ENCODE data around the gene ACBD6. TPM values are rescaled to one million over a fixed set of nuclear protein-coding genes. Genes with fewer than 3 reads are reported as not detected.

ACBD6 gene
- total and polyA plus RNA-seq, 2 experiments from 2014 or later, result 75.7 to 88.8 TPM

GRCh38 chr1:180268556-180269075 is 233.8 kb downstream of the ACBD6 start:
- peak overlapping the region; percentile 9; the same call in 2 of the 3 replicates for H3K4me3 Mint-ChIP-seq
- H3K36me3 Mint-ChIP-seq (ENCODE audit: low read depth), result peaks cover 8% of the 10 kb centered on the region; the same call in 2 of the 3 replicates
- H3K27me3 Mint-ChIP-seq (ENCODE audit: insufficient read depth, low read depth, poor library complexity), result peaks cover 27% of the 10 kb centered on the region
- no peaks in the 10 kb centered on the region for H4K20me1 ChIP-seq (replicated peaks; ENCODE audit: insufficient read depth)
- no peak overlapping the region for H2AFZ ChIP-seq
- peak; percentile 57 for DNase-seq (ENCODE audit: low spot score)
- H3K27ac ChIP-seq (ENCODE audit: low read depth), result peak overlapping the region; percentile 53; the same call in 1 of the 2 replicates
- H3K4me1 Mint-ChIP-seq, result peaks cover 72% of the 10 kb centered on the region
- H3K4me1 ChIP-seq (ENCODE audit: insufficient read depth), result peaks cover 38% of the 10 kb centered on the region
- ATAC-seq, result peak; percentile 58
- no peak for TF ChIP-seq STAT1 (IDR thresholded peaks at IDR 0.05; ENCODE audit: unreplicated experiment)
- TF ChIP-seq CTCF (conservative IDR thresholded peaks at IDR 0.05; ENCODE audit: low read depth in 2 of 2), result no peak
- TF ChIP-seq EZH2phosphoT487 (IDR thresholded peaks at IDR 0.05; ENCODE audit: unreplicated experiment), result no peak
- no peak for TF ChIP-seq POLR2AphosphoS5 (IDR thresholded peaks at IDR 0.05; ENCODE audit: low read depth)
- TF ChIP-seq ZNF114 (CRISPR knock-in tag; IDR thresholded peaks at IDR 0.05), result no peak
- no peak for TF ChIP-seq NANOG (IDR thresholded peaks at IDR 0.05; ENCODE audit: borderline replicate concordance)
- TF ChIP-seq CREB1 (CRISPR knock-in tag; IDR thresholded peaks at IDR 0.05; ENCODE audit: low read depth), result no peak
- TF ChIP-seq, protein P1, sequence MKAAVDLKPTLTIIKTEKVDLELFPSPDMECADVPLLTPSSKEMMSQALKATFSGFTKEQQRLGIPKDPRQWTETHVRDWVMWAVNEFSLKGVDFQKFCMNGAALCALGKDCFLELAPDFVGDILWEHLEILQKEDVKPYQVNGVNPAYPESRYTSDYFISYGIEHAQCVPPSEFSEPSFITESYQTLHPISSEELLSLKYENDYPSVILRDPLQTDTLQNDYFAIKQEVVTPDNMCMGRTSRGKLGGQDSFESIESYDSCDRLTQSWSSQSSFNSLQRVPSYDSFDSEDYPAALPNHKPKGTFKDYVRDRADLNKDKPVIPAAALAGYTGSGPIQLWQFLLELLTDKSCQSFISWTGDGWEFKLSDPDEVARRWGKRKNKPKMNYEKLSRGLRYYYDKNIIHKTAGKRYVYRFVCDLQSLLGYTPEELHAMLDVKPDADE (IDR thresholded peaks at IDR 0.05), result no peak
- TF ChIP-seq JUNB (IDR thresholded peaks at IDR 0.05; ENCODE audit: unreplicated experiment), result no peak
- no peak overlapping the region for H3K4me3 ChIP-seq
- H3K27ac Mint-ChIP-seq, result peak overlapping the region; percentile 45
- H3K79me2 ChIP-seq (replicated peaks; ENCODE audit: insufficient read depth), result no peaks in the 10 kb centered on the region
- H3K9me2 ChIP-seq (ENCODE audit: insufficient read depth), result no peaks in the 10 kb centered on the region; the same call in 1 of the 2 replicates
- H3F3A ChIP-seq (replicated peaks; ENCODE audit: low read depth), result peaks cover 11% of the 10 kb centered on the region
- no peaks in the 10 kb centered on the region for H3K27me3 ChIP-seq (ENCODE audit: insufficient read depth)
- H3K4me2 ChIP-seq, result peak overlapping the region; percentile 24
- no peaks in the 10 kb centered on the region for H3K36me3 ChIP-seq (ENCODE audit: insufficient read depth)
- H3K9me3 Mint-ChIP-seq, result no peaks in the 10 kb centered on the region; the same call in 2 of the 3 replicates

DNA sequence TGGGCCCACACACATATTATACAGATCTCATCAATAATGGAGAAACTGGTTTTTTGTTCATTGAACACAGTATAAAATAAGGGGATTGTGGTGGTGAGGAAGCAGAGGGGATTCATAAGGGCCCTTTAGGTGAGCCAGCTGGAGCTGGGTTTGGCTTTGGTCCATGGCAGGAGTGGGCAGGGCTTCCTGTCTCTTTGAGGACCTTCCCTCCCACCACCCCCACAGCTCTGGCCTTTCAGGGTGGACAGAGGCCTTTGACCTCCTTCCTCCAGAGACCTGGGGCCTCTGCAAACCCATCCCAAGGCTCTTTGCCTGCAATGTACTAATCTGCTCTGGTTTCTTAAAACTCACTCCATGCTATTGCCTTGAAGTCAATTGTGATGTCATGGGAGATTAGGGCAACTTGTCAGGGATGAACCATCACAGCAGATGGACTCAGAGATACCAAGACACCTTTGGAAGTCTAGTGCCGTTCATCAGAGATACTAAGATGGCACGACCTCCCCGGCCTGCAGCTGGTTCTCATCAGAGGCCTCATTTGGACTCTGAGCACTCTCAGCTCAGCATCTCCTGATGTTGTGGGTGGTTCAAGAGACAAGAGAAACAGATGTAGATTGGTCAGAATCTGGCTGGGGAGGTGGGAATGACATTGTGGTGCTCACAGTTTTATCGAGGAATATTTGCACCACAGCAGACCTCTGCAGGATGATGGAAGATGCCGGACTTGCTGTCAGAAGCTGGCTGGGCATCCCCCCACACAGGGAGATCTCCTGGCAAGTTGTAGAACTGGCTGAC is 234.4 kb downstream of the ACBD6 start:
- Histone ChIP-seq H3K27me3 (ENCODE audit: insufficient read depth) (no peaks in the 10 kb centered on the region), H2AFZ (no peak overlapping the region), H3F3A (replicated peaks; ENCODE audit: low read depth) (peaks cover 11% of the 10 kb centered on the region), H3K9me2 (ENCODE audit: insufficient read depth) (no peaks in the 10 kb centered on the region; the same call in 1 of the 2 replicates), H4K20me1 (replicated peaks; ENCODE audit: insufficient read depth) (no peaks in the 10 kb centered on the region), H3K27ac (ENCODE audit: low read depth) (peak overlapping the region; percentile 53; the same call in 1 of the 2 replicates), H3K4me1 (ENCODE audit: insufficient read depth) (peaks cover 38% of the 10 kb centered on the region), H3K79me2 (replicated peaks; ENCODE audit: insufficient read depth) (no peaks in the 10 kb centered on the region), H3K4me2 (peak overlapping the region; percentile 24), H3K36me3 (ENCODE audit: insufficient read depth) (no peaks in the 10 kb centered on the region), H3K4me3 (no peak overlapping the region)
- peak overlapping the region; percentile 45 for H3K27ac Mint-ChIP-seq
- peaks cover 72% of the 10 kb centered on the region for H3K4me1 Mint-ChIP-seq
- peaks cover 2% of the 10 kb centered on the region; the same call in 1 of the 3 replicates for H3K36me3 Mint-ChIP-seq (ENCODE audit: low read depth)
- ATAC-seq (no peak), DNase-seq (ENCODE audit: low spot score) (no peak)
- peak overlapping the region; percentile 9; the same call in 2 of the 3 replicates for H3K4me3 Mint-ChIP-seq
- no peaks in the 10 kb centered on the region; the same call in 2 of the 3 replicates for H3K9me3 Mint-ChIP-seq
- H3K27me3 Mint-ChIP-seq (ENCODE audit: insufficient read depth, low read depth, poor library complexity), result peaks cover 27% of the 10 kb centered on the region
- TF ChIP-seq STAT1 (IDR thresholded peaks at IDR 0.05; ENCODE audit: unreplicated experiment) (no peak), CREB1 (CRISPR knock-in tag; IDR thresholded peaks at IDR 0.05; ENCODE audit: low read depth) (no peak)
- TF ChIP-seq, protein P2, sequence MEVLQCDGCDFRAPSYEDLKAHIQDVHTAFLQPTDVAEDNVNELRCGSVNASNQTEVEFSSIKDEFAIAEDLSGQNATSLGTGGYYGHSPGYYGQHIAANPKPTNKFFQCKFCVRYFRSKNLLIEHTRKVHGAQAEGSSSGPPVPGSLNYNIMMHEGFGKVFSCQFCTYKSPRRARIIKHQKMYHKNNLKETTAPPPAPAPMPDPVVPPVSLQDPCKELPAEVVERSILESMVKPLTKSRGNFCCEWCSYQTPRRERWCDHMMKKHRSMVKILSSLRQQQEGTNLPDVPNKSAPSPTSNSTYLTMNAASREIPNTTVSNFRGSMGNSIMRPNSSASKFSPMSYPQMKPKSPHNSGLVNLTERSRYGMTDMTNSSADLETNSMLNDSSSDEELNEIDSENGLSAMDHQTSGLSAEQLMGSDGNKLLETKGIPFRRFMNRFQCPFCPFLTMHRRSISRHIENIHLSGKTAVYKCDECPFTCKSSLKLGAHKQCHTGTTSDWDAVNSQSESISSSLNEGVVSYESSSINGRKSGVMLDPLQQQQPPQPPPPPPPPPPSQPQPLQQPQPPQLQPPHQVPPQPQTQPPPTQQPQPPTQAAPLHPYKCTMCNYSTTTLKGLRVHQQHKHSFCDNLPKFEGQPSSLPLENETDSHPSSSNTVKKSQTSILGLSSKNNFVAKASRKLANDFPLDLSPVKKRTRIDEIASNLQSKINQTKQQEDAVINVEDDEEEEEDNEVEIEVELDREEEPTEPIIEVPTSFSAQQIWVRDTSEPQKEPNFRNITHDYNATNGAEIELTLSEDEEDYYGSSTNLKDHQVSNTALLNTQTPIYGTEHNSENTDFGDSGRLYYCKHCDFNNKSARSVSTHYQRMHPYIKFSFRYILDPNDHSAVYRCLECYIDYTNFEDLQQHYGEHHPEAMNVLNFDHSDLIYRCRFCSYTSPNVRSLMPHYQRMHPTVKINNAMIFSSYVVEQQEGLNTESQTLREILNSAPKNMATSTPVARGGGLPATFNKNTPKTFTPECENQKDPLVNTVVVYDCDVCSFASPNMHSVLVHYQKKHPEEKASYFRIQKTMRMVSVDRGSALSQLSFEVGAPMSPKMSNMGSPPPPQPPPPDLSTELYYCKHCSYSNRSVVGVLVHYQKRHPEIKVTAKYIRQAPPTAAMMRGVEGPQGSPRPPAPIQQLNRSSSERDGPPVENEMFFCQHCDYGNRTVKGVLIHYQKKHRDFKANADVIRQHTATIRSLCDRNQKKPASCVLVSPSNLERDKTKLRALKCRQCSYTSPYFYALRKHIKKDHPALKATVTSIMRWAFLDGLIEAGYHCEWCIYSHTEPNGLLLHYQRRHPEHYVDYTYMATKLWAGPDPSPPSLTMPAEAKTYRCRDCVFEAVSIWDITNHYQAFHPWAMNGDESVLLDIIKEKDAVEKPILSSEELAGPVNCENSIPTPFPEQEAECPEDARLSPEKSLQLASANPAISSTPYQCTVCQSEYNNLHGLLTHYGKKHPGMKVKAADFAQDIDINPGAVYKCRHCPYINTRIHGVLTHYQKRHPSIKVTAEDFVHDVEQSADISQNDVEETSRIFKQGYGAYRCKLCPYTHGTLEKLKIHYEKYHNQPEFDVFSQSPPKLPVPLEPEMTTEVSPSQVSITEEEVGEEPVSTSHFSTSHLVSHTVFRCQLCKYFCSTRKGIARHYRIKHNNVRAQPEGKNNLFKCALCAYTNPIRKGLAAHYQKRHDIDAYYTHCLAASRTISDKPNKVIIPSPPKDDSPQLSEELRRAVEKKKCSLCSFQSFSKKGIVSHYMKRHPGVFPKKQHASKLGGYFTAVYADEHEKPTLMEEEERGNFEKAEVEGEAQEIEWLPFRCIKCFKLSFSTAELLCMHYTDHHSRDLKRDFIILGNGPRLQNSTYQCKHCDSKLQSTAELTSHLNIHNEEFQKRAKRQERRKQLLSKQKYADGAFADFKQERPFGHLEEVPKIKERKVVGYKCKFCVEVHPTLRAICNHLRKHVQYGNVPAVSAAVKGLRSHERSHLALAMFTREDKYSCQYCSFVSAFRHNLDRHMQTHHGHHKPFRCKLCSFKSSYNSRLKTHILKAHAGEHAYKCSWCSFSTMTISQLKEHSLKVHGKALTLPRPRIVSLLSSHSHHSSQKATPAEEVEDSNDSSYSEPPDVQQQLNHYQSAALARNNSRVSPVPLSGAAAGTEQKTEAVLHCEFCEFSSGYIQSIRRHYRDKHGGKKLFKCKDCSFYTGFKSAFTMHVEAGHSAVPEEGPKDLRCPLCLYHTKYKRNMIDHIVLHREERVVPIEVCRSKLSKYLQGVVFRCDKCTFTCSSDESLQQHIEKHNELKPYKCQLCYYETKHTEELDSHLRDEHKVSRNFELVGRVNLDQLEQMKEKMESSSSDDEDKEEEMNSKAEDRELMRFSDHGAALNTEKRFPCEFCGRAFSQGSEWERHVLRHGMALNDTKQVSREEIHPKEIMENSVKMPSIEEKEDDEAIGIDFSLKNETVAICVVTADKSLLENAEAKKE (CRISPR knock-in tag; IDR thresholded peaks at IDR 0.05), result no peak
